Skeletal muscle satellite cell (primary cell): Measurements from ENCODE around the gene PHF21A.

ENCODE experiments used
- H3K27me3 ChIP-seq: 2 replicates; pipeline ENCODE4 v1.7.0; 2013; ENCODE audit warnings: low read length; ENCODE audit not compliant: control insufficient read depth, insufficient read depth
- H3K36me3 ChIP-seq: 2 replicates; pipeline ENCODE4 v1.7.0; 2013; ENCODE audit warnings: mild to moderate bottlenecking, control low read depth, low read length; ENCODE audit not compliant: insufficient read depth
- H3K4me1 ChIP-seq: 2 replicates; pipeline ENCODE4 v1.7.0; 2013; ENCODE audit warnings: low read length; ENCODE audit not compliant: control insufficient read depth, insufficient read depth
- H3K4me2 ChIP-seq: 2 replicates; pipeline ENCODE4 v1.7.0; 2013; ENCODE audit warnings: mild to moderate bottlenecking, low read length
- H3K4me3 ChIP-seq: 2 replicates; pipeline ENCODE4 v1.7.0; 2013; ENCODE audit warnings: low read length
- H3K9ac ChIP-seq: 2 replicates; pipeline ENCODE4 v1.7.0; 2013; ENCODE audit warnings: mild to moderate bottlenecking, low read depth, low read length, moderate library complexity
- H3K9me3 ChIP-seq: replicated peaks from 2 replicates; pipeline ENCODE4 v1.7.0; 2013; ENCODE audit warnings: mild to moderate bottlenecking, control low read depth, low read length

PHF21A gene

DNA sequence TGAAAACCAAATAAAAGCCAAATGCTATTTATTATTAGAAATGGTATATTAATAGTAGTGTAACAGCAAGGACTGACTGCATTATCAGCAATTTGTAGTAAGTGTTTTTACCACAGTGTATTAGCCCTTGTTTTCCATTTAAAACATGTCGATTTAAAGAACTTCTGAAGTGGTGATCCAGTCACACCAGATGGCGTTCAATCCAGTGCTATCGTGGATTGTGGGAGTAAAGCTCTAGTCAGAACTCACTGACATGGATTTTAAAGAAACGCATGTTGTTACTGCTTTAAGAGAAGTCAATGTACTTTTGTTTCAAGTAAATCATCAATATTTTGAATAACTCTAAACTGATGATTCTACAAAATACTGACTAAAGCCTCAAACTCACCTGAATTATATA lies 147.7 kb downstream of the PHF21A start:
- Histone ChIP-seq H3K9ac (no peak overlapping the region), H3K4me2 (no peak overlapping the region), H3K9me3 (no peaks in the 10 kb centered on the region), H3K4me1 (no peaks in the 10 kb centered on the region), H3K36me3 (peaks cover 17% of the 10 kb centered on the region), H3K4me3 (no peak overlapping the region), H3K27me3 (no peaks in the 10 kb centered on the region)

GRCh38 chr11:45968901-45969300 lies 152.4 kb downstream of the PHF21A start:
- H3K36me3 ChIP-seq: peaks cover 28% of the 10 kb centered on the region
- H3K9me3 ChIP-seq: no peaks in the 10 kb centered on the region
- no peaks in the 10 kb centered on the region for H3K4me1 ChIP-seq
- no peak overlapping the region for H3K4me2 ChIP-seq
- H3K9ac ChIP-seq: no peak overlapping the region
- no peaks in the 10 kb centered on the region for H3K27me3 ChIP-seq
- no peak overlapping the region for H3K4me3 ChIP-seq

- no peak overlapping the region for H3K4me3 ChIP-seq
Measured at GRCh38 chr11:45967506-45967905, 153.7 kb downstream of the PHF21A start.

GRCh38 chr11:45964911-45965389 lies 156.3 kb downstream of the PHF21A start:
- Histone ChIP-seq H3K4me3 (no peak overlapping the region), H3K4me1 (no peaks in the 10 kb centered on the region), H3K4me2 (no peak overlapping the region), H3K36me3 (peaks cover 38% of the 10 kb centered on the region), H3K9me3 (no peaks in the 10 kb centered on the region), H3K9ac (no peak overlapping the region), H3K27me3 (no peaks in the 10 kb centered on the region)

More at GRCh38 chr11:45967506-45967905, 153.7 kb downstream of the PHF21A start:
- no peak overlapping the region for H3K9ac ChIP-seq
- no peak overlapping the region for H3K4me2 ChIP-seq
- H3K27me3 ChIP-seq: no peaks in the 10 kb centered on the region
- no peaks in the 10 kb centered on the region for H3K4me1 ChIP-seq
- H3K36me3 ChIP-seq: peaks cover 31% of the 10 kb centered on the region
- H3K9me3 ChIP-seq: no peaks in the 10 kb centered on the region

GRCh38 chr11:45961751-45962240 lies 159.5 kb downstream of the PHF21A start:
- Histone ChIP-seq H3K36me3 (peaks cover 22% of the 10 kb centered on the region), H3K4me2 (no peak overlapping the region), H3K4me3 (no peak overlapping the region), H3K4me1 (no peaks in the 10 kb centered on the region), H3K27me3 (no peaks in the 10 kb centered on the region), H3K9me3 (no peaks in the 10 kb centered on the region), H3K9ac (no peak overlapping the region)

DNA sequence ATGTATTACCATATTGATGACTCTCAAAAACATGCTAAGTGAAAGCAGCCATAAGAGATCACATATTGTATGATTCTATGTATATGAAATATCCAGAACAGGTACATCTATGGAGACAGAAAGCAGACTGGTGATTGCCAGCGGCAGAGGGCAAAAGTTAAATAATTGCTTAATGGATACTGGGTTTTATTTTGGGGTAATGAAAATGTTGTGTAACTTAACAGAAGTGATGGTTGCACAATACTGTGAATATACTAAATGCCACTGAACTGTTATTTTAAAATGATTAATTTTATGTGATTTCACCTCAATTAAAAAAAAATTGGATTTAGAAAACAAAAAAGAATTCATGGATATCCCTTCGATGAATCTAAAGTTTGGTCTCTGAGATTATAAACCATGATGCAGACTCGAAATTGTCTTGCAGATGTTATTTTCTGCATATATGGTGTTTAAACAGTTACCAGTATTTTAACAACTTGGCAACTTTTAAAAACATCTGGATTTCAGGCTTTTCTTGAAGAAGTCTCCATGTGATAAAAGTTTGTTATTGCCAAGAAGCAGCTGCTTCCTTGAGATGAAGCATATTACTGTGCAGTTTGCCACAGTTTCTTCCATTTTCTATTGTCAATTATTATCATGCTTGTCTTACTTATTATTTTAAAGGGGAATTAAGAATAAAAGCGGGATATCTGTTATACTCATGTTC lies 160.7 kb downstream of the PHF21A start:
- Histone ChIP-seq H3K36me3 (peaks cover 20% of the 10 kb centered on the region), H3K9ac (no peak overlapping the region), H3K4me2 (no peak overlapping the region), H3K4me3 (no peak overlapping the region), H3K9me3 (no peaks in the 10 kb centered on the region), H3K27me3 (no peaks in the 10 kb centered on the region), H3K4me1 (no peaks in the 10 kb centered on the region)

- peaks cover 14% of the 10 kb centered on the region for H3K36me3 ChIP-seq
- H3K4me3 ChIP-seq: no peak overlapping the region
- H3K9ac ChIP-seq: no peak overlapping the region
- H3K4me2 ChIP-seq: no peak overlapping the region
- no peaks in the 10 kb centered on the region for H3K9me3 ChIP-seq
- H3K27me3 ChIP-seq: no peaks in the 10 kb centered on the region
- no peaks in the 10 kb centered on the region for H3K4me1 ChIP-seq
Measured at GRCh38 chr11:45959851-45960250, 161.4 kb downstream of the PHF21A start.

- Histone ChIP-seq H3K36me3 (peaks cover 47% of the 10 kb centered on the region), H3K9me3 (no peaks in the 10 kb centered on the region), H3K4me2 (no peak overlapping the region)
Measured at GRCh38 chr11:45949992-45950407, 171.3 kb downstream of the PHF21A start.

DNA sequence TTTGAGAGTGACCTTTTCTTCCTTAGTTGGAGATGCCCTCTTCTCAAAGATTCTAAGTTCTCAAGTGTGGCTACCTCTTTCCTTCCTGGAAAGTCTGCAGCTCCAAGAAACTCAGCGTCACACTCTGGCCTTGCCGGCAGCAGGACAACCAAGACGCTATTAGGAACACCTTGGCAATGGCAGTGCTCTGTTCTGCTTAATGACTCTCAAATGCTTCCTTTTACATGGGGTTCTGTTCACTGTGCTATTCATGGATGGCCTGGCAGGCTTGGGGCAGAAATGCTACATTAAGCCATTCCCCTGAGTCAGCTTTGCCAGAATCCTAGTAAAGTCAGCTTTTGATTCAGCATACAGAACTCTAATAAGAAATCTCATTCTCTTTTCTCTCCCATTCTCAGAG lies 172.9 kb downstream of the PHF21A start:
- Histone ChIP-seq H3K4me1 (no peaks in the 10 kb centered on the region), H3K4me3 (no peak overlapping the region), H3K9ac (no peak overlapping the region), H3K27me3 (no peaks in the 10 kb centered on the region), H3K4me2 (no peak overlapping the region), H3K9me3 (no peaks in the 10 kb centered on the region), H3K36me3 (peaks cover 50% of the 10 kb centered on the region)

More at GRCh38 chr11:45949992-45950407, 171.3 kb downstream of the PHF21A start:
- Histone ChIP-seq H3K27me3 (no peaks in the 10 kb centered on the region), H3K4me1 (no peaks in the 10 kb centered on the region), H3K9ac (no peak overlapping the region), H3K4me3 (no peak overlapping the region)

- Histone ChIP-seq H3K4me3 (no peak overlapping the region), H3K9ac (no peak overlapping the region), H3K4me2 (no peak overlapping the region), H3K36me3 (peaks cover 45% of the 10 kb centered on the region), H3K9me3 (no peaks in the 10 kb centered on the region), H3K27me3 (no peaks in the 10 kb centered on the region), H3K4me1 (no peaks in the 10 kb centered on the region)
Measured at GRCh38 chr11:45947885-45948284, 173.4 kb downstream of the PHF21A start.

DNA sequence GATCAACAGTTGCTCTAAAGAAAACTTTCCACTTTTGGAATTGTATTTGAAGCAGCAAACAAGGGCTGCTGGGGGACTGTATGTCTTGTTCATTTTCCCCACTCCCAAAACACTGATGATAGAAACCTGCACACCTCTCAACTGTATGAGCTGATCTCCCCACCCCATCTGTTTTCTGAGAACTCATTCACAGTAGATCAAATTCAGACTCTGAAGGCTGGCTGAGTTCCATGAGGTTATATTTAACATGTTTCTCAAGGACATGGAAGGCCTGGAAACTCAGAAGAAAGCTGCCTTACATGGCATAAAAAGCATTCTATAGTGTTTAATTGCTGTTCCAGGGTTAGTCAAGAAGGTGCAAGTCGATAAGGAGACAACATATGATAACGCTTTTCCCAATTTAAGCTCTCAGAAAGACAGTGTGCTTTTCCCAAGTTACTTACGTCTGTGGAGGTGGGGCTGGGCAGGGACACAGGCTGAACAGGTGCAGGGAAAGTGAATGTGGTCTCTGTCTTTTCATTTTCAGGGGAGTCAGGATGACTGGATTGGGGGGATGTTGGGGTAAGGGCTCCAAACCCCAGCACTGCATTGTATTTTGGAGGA lies 175.8 kb downstream of the PHF21A start:
- H3K4me3 ChIP-seq: no peak overlapping the region
- H3K4me2 ChIP-seq: no peak overlapping the region
- H3K4me1 ChIP-seq: no peaks in the 10 kb centered on the region
- no peaks in the 10 kb centered on the region for H3K27me3 ChIP-seq
- peaks cover 52% of the 10 kb centered on the region for H3K36me3 ChIP-seq
- H3K9me3 ChIP-seq: no peaks in the 10 kb centered on the region
- H3K9ac ChIP-seq: no peak overlapping the region

DNA sequence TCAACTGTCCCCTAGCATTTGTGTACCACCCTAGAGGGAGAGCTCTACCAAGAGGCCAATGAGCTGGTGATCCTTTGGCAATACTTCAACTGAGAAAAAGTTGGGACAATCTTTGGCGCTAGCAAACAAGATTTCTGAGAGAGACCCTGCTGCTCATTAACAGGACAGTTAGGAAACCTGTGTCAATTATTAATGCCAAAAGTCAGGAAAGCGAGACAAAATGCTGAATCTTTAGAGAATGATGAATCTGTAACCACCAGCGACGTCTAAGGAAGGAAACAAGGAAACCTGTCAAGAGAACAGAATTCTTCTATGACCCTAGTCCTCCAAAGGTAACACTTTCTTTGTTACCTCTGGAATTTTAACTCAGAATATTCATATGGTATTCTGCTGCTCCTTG lies 178.9 kb downstream of the PHF21A start:
- H3K4me2 ChIP-seq: no peak overlapping the region
- H3K9me3 ChIP-seq: no peaks in the 10 kb centered on the region
- H3K36me3 ChIP-seq: peaks cover 31% of the 10 kb centered on the region
- H3K27me3 ChIP-seq: no peaks in the 10 kb centered on the region
- H3K4me1 ChIP-seq: no peaks in the 10 kb centered on the region
- no peak overlapping the region for H3K4me3 ChIP-seq
- H3K9ac ChIP-seq: no peak overlapping the region
